Thyroid gland (tissue), 4 donors: ENCODE measurements around the gene FOXJ2. TPM values are rescaled to one million over a fixed set of nuclear protein-coding genes. Genes with fewer than 3 reads are reported as not detected.
"Not testable (repeated sequence)": the region's sequence is repeated elsewhere in the genome, so short reads cannot be mapped to it uniquely, and the experiment has no call there.

Experiments used
- DNase-seq, 2 donors: peaks; one replicate each; pipeline ENCODE4 v3.0.0-alpha.2; 2019
- H3K27ac ChIP-seq, 3 donors: fragments of 200-600 bp; sonication (generic); 1 replicate in 2 of 3; 2 replicates in 1 of 3; pipeline ENCODE4 v1.5.1; 2016 to 2019; ENCODE audit warnings: mild to moderate bottlenecking in 1 of 3, moderate library complexity in 1 of 3
- H3K27me3 ChIP-seq: fragments of 200-600 bp; sonication (generic); one replicate; pipeline ENCODE4 v1.5.1; 2019
- H3K36me3 ChIP-seq, 2 donors: fragments of 200-600 bp; sonication (generic); one replicate each; pipeline ENCODE4 v1.5.1; 2016 to 2019
- H3K4me1 ChIP-seq, 2 donors: fragments of 200-600 bp; sonication (generic); one replicate each; pipeline ENCODE4 v1.5.1; 2017 to 2019
- H3K4me3 ChIP-seq, 3 donors: fragments of 200-600 bp; sonication (generic); replicated peaks in 1 of 3; 1 replicate in 2 of 3; 2 replicates in 1 of 3; pipeline ENCODE4 v1.5.1; 2016; ENCODE audit warnings: mild to moderate bottlenecking in 1 of 3
- H3K9me3 ChIP-seq: fragments of 200-600 bp; sonication (generic); one replicate; pipeline ENCODE4 v1.5.1; 2017
- POLR2A ChIP-seq, 2 donors: fragments of 450-650 bp; IDR thresholded peaks; one replicate each; pipeline ENCODE4 v1.6.1; 2017; ENCODE audit warnings: antibody characterized with exemption in 2 of 2, mild to moderate bottlenecking in 2 of 2, moderate library complexity in 1 of 2
- WGBS, 2 donors: methylation state at CpG; one replicate each; pipeline ENCODE4 v1.1.5; 2017; 5-methylcytosine and 5-hydroxymethylcytosine counted together
- intact Hi-C: fragments of 100-400 bp; cut with DNase I; formaldehyde crosslinking; loops from one replicate; pipeline ENCODE4 v1.15.1; 2023
- total RNA-seq, 4 donors: library from RNA; depleted of rRNA; stranded (reverse); fragments of >200 nt; gene quantifications; one replicate each; pipeline ENCODE4 v1.2.3, GENCODE V29; 2016
- TF ChIP-seq, protein P1 (sequence below), 6 experiments: fragments of 200-600 bp in 3 of 6; fragments of 450-650 bp in 3 of 6; sonication (generic) in 3 of 6; IDR thresholded peaks; one replicate each; pipeline ENCODE4 v1.5.1; 2016 to 2019; ENCODE audit warnings: antibody characterized with exemption in 6 of 6, mild to moderate bottlenecking in 2 of 6, inconsistent platforms in 1 of 6, moderate library complexity in 1 of 6

Gene FOXJ2
- total RNA-seq, 4 donors from 2014 or later, result 14.0 to 18.3 (median 14.9) TPM

DNA sequence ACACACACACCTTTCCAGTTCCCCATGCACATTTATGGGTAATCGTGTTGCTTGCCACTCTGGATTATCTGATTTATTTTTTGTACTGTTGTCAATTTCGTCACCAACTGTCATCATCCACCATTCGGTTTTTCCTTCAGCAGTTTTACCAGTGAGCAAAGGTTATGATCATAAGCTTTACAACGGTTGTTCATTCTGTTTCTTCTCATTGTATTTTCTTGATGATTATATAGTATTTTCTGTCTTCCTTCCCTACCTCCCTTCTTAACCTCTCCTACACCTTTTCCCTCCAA, 50.2 kb downstream of the FOXJ2 start:
- Histone ChIP-seq H3K36me3 (no peaks in the 10 kb centered on the region), H3K4me1 (peaks cover 8 to 12% of the 10 kb centered on the region in 2 donors), H3K27me3 (no peaks in the 10 kb centered on the region), H3K9me3 (no peaks in the 10 kb centered on the region), H3K27ac (peak overlapping the region in 1 of 3 donors; percentile 96), H3K4me3 (peak overlapping the region; percentile 5 to 91 (median 78))
- TF ChIP-seq, protein P1, sequence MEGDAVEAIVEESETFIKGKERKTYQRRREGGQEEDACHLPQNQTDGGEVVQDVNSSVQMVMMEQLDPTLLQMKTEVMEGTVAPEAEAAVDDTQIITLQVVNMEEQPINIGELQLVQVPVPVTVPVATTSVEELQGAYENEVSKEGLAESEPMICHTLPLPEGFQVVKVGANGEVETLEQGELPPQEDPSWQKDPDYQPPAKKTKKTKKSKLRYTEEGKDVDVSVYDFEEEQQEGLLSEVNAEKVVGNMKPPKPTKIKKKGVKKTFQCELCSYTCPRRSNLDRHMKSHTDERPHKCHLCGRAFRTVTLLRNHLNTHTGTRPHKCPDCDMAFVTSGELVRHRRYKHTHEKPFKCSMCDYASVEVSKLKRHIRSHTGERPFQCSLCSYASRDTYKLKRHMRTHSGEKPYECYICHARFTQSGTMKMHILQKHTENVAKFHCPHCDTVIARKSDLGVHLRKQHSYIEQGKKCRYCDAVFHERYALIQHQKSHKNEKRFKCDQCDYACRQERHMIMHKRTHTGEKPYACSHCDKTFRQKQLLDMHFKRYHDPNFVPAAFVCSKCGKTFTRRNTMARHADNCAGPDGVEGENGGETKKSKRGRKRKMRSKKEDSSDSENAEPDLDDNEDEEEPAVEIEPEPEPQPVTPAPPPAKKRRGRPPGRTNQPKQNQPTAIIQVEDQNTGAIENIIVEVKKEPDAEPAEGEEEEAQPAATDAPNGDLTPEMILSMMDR (IDR thresholded peaks at IDR 0.05), result no peak
- TF ChIP-seq POLR2A (IDR thresholded peaks at IDR 0.05), result no peak
- WGBS, 2 donors, result 9 to 10% methylated on average over 4 of the region's 4 CpGs
- intact Hi-C loops, result loop anchor here (5.0 kb wide), 1 partner anchor 50 kb away; the partner anchor contains the start of gene FOXJ2
- no peak for DNase-seq

DNA sequence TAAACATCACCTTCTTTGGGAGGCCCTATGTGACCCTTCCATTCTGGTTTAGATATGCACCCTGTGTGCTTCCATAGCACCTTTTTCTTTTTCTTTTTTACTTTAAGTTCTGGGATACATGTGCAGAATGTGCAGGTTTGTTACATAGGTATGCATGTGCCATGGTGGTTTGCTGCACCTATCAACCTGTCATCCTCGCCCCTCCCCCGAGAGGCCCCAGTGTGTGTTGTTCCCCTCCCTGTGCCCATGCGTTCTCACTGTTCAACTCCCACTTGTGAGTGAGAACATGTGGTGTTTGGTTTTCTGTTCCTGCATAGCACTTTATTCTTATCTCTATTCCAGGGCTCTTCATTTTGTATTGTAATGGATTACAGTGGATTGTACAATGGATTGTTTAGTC, 51.8 kb downstream of the FOXJ2 start:
- H3K27me3 ChIP-seq, H3K9me3 ChIP-seq, H3K36me3 ChIP-seq, DNase-seq, H3K4me3 ChIP-seq, H3K27ac ChIP-seq: not testable (repeated sequence)
- intact Hi-C loops, result loop anchor here (5.0 kb wide), 1 partner anchor 52 kb away; the partner anchor contains the start of gene FOXJ2
- peaks cover 8 to 12% of the 10 kb centered on the region in 2 donors for H3K4me1 ChIP-seq
- 77 to 82% methylated on average over 3 of the region's 3 CpGs for WGBS, 2 donors

DNA sequence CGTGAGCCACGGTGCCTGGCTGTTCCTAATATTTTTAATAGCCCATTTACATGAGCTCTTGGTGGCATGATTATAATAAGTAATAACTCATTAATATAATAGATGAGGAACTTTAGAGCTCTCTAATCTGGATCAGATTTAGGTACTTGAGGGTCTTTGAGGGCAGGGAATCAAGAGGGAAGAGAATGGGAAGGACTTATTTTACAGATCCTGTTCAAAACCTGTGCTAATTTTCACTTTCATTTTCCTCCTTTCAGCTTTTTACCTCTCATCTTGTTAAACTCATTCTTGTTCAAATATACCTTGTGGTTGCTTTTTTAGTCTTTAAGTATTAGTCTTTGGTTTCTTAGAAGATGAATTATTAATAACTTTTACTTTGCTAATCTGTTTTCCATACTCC, 55.1 kb downstream of the FOXJ2 start:
- no peak for DNase-seq

DNA sequence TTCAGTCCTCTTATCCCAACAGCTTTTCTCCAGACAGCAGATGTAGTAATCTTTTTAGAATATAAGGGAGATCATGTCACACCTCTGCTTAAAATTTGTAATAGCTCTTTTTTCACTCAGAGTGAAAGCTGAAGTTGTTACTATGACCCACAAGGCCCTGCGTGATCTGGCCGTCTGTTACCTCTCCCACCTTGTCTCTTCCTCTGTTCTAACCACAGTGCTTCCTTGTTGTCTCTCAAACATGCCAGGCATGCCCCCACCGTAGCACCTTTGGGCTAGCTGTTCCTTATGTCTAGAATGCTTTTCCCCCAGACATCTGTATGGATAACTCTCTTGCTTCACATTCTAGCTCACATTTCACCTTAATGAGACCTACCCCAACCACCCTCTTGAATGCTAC, 56.1 kb downstream of the FOXJ2 start:
- Histone ChIP-seq H3K27me3 (no peaks in the 10 kb centered on the region), H3K4me1 (no peaks in the 10 kb centered on the region), H3K4me3 (no peak overlapping the region), H3K27ac (no peak overlapping the region), H3K9me3 (no peaks in the 10 kb centered on the region), H3K36me3 (peaks cover 36% of the 10 kb centered on the region in 2 donors)
- TF ChIP-seq POLR2A (IDR thresholded peaks at IDR 0.05), result no peak
- TF ChIP-seq, protein P1 (IDR thresholded peaks at IDR 0.05), result no peak
- no peak for DNase-seq
- intact Hi-C loops, result no loop called here
- WGBS, 2 donors, result 81 to 84% methylated on average over 3 of the region's 3 CpGs

More for the DNA sequence above, 55.1 kb downstream of the FOXJ2 start:
- Histone ChIP-seq H3K36me3 (peaks cover 27 to 28% of the 10 kb centered on the region in 2 donors), H3K4me1 (peaks cover 4 to 7% of the 10 kb centered on the region in 2 donors), H3K27me3 (no peaks in the 10 kb centered on the region), H3K4me3 (no peak overlapping the region), H3K9me3 (no peaks in the 10 kb centered on the region), H3K27ac (no peak overlapping the region)
- intact Hi-C loops, result no loop called here
- 90 to 93% methylated on average over 2 of the region's 2 CpGs for whole genome bisulfite sequencing, 2 donors
- no peak for TF ChIP-seq POLR2A (IDR thresholded peaks at IDR 0.05)
- TF ChIP-seq, protein P1 (IDR thresholded peaks at IDR 0.05), result no peak

DNA sequence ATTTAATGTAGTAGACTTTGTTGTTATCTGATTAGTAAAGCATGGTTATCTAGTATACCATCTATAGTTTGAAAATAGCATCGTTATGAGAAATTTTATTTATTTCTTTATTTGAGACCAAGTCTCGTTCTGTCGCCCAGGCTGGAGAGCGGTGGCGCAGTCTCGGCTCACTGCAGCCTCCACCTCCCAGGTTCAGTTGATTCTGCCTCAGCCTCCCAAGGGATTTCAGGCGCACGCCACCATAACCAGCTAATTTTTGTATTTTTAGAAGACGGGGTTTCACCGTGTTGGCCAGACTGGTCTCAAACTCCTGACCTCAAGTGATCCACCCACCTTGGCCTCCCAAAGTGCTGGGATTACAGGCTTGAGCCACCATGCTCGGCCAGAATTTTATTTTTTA, 56.8 kb downstream of the FOXJ2 start:
- H3K9me3 ChIP-seq, H3K27ac ChIP-seq, H3K4me1 ChIP-seq, H3K4me3 ChIP-seq, H3K27me3 ChIP-seq, intact Hi-C loops, DNase-seq: not testable (repeated sequence)
- H3K36me3 ChIP-seq, result peaks cover 42 to 43% of the 10 kb centered on the region in 2 donors
- 92 to 94% methylated on average over 11 of the region's 11 CpGs for WGBS, 2 donors

DNA sequence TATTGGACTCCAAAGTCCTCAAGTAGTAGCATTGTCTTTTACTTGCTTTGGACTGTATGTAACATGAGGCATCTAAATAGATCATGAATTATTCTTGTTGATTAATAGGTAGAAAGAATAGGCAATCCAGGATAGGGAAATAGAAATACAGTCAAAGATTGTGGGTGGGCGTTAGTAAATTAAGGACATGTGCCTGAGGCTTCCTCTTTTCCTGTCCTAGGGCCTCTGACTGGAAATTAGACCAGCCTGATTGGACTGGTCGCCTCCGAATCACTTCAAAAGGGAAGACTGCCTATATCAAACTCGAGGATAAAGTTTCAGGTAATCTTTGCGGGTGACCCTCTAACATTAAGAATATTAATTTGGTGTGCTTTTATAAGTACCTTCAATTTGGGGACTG, 57.2 kb downstream of the FOXJ2 start:
- Histone ChIP-seq H3K4me1 (no peaks in the 10 kb centered on the region), H3K27me3 (no peaks in the 10 kb centered on the region), H3K27ac (no peak overlapping the region), H3K9me3 (no peaks in the 10 kb centered on the region), H3K4me3 (no peak overlapping the region), H3K36me3 (peaks cover 46 to 48% of the 10 kb centered on the region in 2 donors)
- DNase-seq, result no peak
- TF ChIP-seq, protein P1 (IDR thresholded peaks at IDR 0.05), result no peak
- TF ChIP-seq POLR2A (IDR thresholded peaks at IDR 0.05), result no peak
- intact Hi-C loops, result no loop called here
- WGBS, 2 donors, result 93 to 94% methylated on average over 5 of the region's 5 CpGs
